GM12874 (cell line): ENCODE data around the gene BRF1.

Source experiments
- CTCF ChIP-seq: IDR thresholded peaks from 2 replicates; pipeline ENCODE4 v1.5.1; 2011; ENCODE audit warnings: low read depth, mild to moderate bottlenecking, control low read depth, low read length, moderate library complexity; ENCODE audit not compliant: insufficient read depth

Gene BRF1

GRCh38 chr14:105334383-105335230, 33.8 kb upstream of the BRF1 start:
- no peak for TF ChIP-seq CTCF

DNA sequence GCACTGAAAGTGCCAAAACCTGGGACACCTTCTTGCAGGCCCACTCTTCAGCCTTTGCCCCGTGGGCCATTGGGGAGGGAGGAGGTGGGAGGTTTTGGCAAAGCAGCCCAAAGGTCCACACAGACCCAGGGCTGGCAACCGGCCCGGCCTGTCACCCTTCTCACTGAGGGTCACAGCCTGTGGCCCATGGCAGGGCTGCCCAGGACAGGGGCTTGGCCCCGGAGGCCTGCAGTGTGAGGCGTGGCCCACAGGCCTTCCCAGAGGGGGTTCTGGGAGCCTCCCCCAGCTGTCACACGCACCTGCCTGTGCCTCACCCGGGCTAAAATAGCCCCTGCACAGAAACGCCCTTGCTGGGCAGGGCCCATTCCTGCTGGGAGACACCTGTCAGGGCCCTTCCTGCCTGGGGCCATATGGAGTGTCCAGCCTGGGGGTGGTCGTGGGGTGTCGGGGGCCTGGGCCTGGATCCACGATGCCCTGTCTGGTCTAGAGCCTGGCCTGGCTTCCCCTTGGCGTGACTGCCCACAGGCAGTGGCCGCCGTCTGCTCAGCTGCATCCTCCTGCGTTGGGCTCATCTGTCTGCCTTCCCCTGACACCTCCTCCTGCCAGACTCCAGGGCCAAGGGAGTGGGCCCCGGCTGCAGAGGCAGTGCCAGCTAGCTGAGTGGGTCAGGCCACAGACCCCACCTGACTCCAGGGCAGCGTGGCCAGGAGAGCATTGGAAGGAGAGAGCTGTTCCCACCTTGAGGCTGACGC, 33.0 kb upstream of the BRF1 start:
- TF ChIP-seq CTCF: no peak

- no peak for TF ChIP-seq CTCF
These were observed 32.3 kb upstream of the BRF1 start for GRCh38 chr14:105333020-105333490.

- no peak for TF ChIP-seq CTCF
These were observed 31.6 kb upstream of the BRF1 start for GRCh38 chr14:105332350-105332874.

DNA sequence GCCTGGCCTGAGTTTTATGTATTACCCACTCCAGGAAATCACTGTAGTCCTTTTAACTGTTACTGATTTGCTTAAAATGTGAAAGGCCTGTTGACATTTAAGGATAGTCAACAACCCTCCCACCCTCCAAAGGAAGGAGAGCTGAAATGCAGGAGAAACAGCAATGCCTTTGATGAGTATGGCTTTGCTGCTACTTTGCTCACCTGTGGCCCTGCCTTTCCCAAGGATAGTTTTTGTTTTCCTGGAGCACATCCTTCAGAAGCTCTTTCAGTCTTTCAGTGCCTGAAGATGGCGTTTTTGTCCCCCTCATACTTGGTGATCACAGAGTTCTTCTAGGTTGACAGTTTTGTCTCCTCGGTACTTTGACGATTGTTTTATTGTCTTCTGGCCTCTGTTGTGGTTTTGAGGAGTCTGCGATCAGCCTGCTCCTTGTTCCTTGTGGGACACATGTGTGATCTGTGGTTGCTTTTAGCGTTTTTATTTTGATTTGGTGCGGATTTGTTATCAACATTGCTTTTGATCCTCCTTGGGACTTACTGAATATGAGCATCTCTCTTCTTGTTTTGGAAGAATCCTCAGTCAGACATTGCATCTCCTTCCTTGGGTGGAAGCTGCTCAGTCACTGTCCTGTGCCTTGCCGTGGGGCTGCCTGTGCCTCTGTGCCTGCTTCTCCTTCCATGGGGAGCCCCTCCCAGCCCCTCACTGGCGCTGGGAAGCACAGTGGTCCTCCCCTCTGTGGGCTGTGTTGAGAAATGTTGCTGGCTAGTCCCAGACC, 31.0 kb upstream of the BRF1 start:
- no peak for TF ChIP-seq CTCF

- no peak for TF ChIP-seq CTCF
These were observed 29.7 kb upstream of the BRF1 start for GRCh38 chr14:105330491-105330895.
